ENCODE results near the gene NDUFA13.

The NDUFA13 gene

DNA sequence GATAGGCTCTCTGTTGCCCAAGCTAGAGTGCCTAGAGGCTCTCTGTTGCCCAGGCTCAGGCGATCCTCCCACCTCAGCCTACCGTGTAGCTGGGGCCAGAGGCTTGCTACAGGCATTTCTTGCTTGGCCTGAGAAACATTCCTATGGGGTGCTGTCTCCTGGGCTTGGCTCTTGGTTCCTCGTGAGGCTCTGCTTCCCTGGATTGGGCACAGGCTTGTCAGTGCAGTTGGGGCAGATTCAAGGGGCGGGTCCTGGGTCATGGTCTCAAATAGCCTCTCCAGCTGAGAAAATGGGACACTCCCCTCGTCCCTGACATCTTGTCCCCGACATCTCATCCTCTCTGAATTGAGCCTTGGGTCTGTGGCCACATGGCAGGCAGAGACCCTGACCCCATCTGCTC is 5.6 kb upstream of the NDUFA13 start:
- no peak for DNase-seq (ENCODE audit: low spot score)

DNA sequence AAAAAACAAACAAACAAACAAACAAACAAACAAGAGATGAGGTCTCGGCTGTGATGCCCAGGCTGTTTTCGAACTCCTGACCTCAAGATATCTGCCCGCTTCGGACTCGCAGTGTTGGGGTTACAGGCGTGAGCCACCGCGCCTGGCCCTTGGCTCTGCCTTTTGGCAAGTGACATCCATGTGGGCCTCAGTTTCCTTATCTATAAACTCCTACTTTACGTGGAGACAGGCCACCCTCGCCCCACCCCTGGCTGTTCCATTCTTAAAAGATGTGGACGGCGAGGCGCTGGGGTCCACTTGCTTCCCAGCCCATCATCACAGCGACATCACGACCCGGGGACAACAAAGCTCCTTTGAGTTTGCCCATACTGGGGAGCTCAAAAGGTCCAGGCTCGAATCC is 2.3 kb upstream of the NDUFA13 start:
- DNase-seq (ENCODE audit: low spot score), result no peak

DNA sequence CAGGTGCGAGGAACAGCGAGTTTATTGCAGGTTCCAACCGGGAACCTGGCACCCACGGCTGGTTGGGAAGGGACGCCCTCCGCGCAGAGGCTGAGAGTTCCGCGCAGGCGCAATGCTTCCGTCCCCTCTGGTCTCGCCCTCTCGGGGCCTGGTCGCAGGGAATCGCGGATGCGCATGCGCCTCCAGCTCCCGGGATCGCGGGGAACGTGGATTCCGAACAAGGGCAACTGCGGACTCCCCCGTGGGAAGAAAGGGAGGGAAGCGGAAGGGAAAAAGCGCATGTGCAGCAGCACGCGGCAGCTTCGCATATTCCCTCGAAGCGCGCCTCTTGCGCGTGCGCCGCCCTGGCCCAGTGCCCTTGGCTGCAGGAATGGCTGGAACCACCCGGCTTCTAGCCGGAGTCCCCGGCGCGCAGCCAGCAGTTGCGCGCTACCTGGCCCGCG is 1.8 kb upstream of the NDUFA13 start:
- DNase-seq (ENCODE audit: low spot score), result no peak

DNA sequence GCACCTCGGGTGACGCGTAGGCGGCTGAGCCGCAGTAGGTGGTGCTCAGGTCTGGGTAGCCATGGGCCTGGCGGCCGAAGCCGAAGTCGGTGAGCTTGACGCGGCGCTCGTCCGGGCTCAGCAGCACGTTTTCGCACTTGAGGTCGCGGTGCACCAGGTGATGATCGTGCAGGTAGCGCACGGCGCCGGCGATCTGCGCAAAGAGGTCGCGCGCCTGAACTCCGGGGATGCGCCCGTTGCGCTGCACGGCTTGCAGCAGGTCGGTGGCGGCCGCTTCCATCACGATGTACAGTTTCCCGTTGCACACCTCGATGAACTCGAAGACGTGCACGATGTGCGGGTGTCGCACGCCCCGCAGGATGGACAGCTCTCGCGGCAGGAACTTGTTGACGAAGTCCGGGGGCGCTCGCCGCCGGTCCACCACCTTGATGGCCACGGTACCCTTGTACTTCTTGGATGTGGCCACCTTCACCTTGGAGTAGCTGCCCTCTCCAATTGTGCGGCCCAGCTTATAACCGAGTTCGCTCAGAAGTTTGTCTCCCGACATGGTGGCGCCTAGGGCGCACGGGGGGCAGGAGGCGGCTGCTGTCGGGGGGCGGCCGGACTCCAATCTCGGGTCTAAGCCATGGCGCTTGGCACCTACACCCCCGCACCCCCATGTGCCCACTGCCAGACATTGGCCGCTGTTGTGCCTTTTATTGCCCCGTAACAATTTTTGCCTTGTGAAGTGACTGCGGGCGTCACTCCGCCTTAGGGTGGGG is 964 bp upstream of the NDUFA13 start, which contains the start of gene TSSK6:
TSS of gene TSSK6 (minus strand) at position 668 of the 761 bp plus-strand sequence. CDS start at position 547, 121 bp downstream.
- no peak for DNase-seq (ENCODE audit: low spot score)

DNA sequence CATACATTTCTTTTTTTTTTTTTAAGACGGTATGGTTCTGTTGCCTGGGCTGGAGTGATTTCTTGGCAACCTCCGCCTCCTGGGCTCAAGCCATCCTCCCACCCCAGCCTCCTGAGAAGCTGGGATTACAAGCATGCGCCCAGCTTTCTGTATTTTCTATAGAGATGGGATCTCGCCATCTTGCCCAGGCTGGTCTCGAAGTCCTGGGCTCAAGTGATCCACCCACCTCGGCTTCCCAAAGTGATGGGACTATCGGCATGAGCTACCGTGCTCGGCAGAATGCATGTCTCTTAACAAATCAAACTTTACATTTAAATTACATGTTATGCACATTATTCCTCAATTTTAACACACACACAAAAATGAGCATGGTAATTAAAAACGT is 1.2 kb downstream of the NDUFA13 start:
- no peak for DNase-seq (ENCODE audit: low spot score)

DNA sequence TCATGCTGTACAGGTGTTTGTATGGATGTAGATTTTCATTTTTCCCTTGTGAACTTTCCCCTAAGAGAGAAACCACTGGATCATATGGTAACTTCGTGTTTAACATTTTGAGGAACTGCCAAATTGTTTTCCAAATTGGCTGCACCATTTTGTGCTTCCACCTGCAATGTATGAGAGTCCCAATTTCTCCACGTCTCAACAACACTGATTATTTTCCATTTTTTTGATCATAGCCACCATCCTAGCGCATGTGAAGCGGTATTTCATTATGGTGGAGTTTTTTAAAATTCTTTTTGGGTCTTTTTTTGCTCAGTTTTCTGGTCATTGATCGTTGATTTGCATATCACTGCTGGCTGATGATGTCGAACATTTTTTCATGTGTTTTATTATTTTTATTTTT is 5.0 kb downstream of the NDUFA13 start:
- DNase-seq (ENCODE audit: low spot score), result no peak

DNA sequence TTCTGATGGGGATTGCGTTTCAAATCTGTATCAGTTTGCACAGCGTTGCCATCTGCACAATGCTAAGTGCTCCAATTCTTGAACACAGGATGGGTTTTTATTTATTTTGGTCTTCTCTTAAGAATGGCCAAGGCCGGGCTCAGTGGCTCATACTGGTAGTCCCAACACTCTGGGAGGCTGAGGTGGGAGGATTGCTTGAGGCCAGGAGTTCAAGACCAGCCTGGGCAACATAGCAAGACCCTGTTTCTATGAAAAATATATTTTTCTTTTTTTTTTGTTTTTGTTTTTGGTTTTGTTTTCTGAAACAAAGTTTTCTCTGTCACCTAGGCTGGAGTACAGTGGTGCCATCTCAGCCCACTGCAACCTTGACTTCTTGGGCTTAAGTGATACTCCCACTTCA is 7.2 kb downstream of the NDUFA13 start:
- no peak for DNase-seq (ENCODE audit: low spot score)

DNA sequence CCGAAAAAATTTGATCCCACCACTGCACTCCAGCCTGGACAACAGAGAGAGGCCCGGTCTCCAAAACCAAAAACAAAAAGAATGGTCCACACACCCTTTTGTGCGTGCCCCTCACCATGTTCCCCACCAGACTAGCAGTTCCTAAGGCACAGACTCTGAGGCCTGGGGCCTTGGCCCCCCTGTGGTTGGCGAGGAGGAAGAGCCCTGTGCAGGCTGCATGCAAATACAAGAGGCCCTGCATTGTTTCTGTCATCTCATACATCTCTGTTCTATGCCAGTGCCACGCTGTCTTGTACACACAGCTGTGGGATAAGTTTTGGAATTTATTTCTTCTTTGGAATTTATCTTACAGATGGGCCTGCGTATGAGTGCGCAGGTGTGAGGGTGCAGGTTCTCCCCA is 8.0 kb downstream of the NDUFA13 start:
- DNase-seq (ENCODE audit: low spot score), result no peak

DNA sequence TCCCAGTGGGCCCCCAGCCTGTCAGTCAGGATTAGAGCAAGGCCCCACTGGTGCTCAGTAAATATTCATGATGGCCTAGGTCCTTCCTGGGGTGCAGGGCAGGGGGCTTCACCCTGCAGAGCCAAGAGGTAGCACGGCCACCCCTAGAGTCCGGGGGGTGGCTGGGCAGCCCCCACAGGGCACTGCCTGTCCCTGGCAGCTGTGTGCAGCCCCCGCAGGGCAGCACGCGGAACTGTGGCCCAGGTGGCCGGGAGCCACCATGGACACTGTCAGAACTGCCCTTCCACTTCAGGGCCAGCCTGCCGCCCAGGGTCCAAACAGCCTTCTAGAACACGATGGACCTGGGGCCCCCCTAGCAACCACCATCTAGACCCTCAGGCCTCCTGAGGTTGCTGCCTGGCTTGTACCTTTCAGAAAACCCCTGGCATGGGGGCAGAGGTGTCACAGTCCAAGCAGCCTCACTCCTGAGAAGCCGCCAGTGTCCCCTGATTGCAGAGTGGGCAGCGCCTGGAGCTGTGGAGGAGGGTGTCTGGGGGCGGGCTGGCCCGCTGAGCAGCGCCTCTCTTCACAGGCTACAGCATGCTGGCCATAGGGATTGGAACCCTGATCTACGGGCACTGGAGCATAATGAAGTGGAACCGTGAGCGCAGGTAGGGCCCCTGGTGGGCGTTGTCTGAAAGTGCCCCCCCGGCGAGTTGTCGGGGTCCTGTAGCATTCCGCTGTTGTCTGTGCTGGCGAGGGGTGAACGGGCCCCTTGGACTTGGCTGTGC is 9.8 kb downstream of the NDUFA13 start:
- no peak for DNase-seq (ENCODE audit: low spot score)

DNA sequence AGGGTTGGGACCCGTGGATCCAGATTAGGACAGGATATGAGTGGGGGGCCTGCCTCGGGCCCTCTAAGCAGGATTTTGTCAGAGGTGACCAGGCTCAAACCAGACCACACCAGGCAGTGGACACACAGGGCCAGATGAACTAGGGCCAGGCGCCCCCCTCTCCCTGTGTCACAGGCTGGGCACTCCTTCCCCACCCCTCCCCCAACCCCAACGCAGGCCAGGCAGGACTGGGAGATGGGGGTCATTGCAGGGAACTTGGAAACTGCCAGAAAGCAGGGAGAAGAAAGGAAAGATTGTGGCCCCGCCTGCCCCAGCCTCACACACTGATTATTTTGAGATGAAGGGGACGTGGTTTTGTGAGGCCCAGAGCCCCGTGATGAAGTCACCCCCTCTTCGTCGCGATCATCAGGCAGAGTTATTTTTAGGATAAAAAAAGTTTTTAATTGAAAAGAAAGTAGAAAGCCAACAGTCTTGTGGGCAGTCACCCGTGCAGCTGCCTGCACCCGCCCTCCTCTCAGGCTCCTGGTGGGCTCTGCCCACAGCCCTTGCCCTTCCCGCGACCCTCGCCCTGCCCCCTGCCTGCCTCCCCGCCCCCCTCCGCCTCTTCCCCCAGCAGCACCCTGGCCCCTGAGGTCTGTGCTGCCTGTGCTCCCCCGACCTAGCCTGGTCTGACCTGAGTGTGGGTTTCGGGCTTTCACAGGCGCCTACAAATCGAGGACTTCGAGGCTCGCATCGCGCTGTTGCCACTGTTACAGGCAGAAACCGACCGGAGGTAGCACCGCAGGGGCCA is 10.8 kb downstream of the NDUFA13 start:
- DNase-seq (ENCODE audit: low spot score), result no peak

DNA sequence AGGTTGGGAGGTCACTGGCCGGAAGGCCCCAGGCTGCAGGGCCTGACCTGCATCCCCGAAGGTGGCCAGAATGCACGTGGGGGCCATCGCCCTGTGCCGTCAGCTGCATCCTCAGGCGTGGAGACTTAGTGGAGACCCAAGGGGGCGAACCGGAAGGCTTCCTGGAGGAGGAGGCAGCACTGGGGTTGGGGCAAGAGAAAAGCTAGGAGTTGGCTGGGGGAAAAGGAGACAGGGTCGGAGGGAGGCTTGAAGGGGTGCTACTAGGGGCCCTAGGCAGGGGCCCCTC is 11.3 kb downstream of the NDUFA13 start:
- DNase-seq (ENCODE audit: low spot score), result no peak

DNA sequence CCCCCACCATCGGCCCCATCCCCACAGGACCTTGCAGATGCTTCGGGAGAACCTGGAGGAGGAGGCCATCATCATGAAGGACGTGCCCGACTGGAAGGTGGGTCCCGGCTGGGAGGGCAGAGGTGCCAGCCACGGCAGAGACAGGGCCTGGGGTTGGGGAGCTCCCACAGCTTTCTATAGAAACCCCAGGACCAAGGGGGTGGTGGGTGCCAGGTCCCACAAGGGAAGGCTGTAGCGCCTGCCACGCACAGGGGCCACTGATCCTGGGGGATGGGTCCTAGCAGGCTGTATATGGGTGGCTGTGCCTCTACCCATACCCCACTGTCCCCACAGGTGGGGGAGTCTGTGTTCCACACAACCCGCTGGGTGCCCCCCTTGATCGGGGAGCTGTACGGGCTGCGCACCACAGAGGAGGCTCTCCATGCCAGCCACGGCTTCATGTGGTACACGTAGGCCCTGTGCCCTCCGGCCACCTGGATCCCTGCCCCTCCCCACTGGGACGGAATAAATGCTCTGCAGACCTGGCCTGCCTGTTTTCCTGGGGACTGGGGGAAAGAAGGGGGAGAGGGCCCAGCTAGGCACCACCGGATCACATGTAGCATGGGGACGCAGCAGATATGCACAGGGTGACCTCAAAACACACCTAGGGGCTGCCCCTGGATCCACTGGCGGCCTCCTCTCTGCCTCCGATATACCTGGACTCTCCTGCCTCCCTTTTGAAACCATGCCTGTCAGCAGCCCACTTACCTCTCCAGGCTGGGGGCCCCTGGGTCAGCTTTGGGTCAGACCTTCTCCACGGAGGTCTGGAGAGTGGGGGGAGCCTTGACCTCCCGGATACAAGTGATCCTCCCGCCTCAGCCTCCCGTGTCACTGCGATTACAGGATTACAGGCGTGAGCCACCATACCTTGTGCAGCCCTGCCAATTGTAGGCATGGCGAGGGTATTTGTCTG is 11.9 kb downstream of the NDUFA13 start:
- no peak for DNase-seq (ENCODE audit: low spot score)

DNA sequence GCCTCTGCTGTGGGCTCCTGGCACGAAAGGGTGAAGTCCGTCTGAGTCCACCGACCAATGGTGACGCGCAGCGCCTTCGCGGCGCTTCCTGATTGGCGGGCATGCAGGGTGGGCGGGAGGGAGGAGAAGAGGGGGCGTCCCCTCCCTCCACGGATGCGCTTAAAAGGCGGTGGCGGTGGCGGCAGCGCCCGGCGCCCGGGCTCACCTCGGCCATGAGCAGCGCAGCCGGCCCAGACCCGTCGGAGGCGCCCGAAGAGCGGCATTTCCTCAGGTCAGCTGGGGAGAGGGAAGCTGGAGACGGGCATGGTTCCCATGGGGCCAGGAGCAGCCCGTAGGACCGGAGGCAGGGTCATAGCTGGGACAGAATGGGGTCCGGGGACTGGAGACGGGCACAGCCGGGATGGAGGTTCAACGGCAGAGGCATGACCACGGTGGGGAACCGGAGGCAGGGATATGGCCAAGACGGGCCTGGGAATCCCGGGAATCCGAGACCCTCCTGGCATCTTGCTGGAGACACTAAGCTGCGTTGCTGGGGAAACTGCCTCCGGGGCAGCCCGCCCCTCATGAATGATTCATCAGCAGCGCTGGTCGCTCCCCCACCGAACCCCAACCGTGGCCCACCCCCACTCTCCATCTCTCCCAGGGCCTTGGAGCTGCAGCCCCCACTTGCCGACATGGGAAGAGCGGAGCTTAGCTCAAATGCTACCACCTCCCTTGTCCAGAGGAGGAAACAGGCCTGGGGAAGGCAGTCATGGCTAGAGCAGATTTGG is 12.9 kb downstream of the NDUFA13 start, which contains the start of gene YJEFN3:
TSS of gene YJEFN3 (plus strand) at position 191 of the 770 bp plus-strand sequence. CDS start at position 213, 22 bp downstream.
- DNase-seq (ENCODE audit: low spot score), result no peak

DNA sequence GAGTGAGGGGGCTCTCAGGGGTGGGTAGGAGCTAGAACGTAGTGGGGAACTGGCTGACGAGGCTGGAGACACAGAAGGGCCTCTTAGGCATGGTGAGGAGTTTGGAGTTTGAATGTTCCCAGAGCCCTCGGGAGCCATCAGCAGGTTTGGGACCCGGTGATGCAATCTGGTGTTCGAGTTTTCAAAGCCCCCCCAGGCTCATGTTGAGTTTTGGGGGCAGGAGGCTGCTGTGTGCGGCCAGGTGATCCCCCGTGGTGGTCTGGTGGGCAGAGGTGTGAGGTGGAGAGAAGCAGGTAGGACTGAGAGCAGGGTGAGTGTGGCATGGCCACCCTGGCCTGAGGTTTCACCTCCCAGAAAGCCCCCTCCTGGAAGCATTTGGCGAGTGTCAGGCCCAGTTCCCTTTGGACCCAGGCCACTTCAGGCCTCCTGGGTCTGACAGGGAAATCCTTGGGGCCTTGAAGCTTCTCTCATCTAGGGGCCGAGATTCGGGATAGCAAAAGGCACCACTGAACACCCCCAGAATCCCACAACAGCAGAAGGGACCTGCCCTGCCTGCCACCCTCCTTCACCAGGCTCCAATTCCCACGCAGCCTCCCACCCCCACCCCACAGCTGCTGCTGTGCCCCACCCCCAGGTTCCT is 13.9 kb downstream of the NDUFA13 start:
- DNase-seq (ENCODE audit: low spot score), result no peak

DNA sequence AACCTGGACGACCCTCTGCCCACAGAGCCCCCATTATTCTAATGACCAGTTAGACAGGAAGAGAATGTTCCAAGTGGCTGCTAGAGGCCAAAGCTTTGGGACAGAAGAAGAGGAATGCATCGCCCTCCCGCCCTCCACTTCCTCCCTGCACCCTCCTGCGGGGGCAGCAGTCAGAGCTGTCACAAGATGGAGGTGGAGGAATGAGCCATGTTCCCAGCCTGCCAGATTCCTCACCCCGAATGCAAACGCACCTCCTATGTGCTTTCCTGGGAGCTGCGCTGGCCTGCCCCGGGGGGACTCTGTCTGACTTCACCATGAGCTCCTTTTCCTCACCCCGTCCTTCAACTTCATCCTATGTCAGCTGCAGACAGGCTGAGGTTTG is 14.4 kb downstream of the NDUFA13 start:
- no peak for DNase-seq (ENCODE audit: low spot score)

DNA sequence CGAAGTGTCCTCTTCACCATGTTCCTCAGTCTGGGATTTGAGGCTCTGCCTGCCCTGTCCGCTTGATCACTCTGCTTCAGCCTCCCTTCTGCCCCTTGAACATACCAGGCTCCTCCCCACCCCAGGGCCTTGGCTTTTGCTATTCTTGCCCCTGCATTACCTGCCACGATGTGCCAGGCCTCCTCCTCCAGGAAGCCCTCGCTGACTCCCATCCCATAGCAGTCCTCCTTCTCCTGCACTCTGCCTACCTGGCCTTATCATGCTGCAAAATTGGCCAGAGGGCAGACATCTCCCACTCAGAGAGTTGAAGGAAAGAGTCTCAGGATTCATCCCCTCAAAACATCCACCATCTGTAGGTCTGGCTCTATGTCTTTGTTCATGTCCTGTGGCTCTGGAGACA is 14.9 kb downstream of the NDUFA13 start:
- no peak for DNase-seq (ENCODE audit: low spot score)

DNA sequence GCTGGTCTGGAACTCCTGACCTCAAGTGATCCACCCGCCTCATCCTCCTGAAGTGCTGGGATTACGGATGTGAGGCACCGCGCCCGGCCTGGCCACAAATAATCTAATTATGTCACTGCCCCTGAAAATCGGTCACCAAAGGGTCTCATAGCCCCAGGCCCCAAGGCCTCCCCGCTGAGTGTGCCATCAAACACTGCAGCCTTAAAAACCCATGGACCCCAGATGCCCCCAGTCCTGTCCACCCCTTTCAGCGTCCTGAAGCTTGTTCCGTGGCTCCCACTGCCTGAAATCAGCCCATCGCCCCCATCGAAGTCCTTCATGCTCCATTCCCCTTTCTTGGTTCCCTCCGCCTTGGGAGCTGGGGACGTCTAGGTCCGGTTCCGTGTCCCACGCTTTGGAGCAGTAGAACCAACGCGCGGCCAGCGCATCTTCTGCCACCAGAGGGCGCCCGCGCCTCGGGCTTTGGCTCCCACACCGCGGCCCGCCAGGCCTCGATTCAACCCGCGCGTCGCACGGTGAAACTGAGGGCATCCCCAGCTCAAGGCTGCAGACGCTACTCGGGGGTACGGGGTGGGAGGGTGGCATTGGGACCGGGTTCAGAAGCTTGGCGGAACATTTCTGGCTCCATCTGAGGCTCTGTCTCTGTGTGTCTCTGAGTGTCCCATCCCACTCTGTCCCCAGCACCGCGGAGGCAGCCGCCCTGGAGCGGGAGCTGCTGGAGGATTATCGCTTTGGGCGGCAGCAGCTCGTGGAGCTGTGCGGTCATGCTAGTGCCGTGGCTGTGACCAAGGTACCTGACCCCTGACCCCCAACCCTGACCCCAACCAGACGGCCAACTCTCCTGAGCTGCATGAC is 16.2 kb downstream of the NDUFA13 start:
- peak; percentile 95 for DNase-seq (ENCODE audit: low spot score)

DNA sequence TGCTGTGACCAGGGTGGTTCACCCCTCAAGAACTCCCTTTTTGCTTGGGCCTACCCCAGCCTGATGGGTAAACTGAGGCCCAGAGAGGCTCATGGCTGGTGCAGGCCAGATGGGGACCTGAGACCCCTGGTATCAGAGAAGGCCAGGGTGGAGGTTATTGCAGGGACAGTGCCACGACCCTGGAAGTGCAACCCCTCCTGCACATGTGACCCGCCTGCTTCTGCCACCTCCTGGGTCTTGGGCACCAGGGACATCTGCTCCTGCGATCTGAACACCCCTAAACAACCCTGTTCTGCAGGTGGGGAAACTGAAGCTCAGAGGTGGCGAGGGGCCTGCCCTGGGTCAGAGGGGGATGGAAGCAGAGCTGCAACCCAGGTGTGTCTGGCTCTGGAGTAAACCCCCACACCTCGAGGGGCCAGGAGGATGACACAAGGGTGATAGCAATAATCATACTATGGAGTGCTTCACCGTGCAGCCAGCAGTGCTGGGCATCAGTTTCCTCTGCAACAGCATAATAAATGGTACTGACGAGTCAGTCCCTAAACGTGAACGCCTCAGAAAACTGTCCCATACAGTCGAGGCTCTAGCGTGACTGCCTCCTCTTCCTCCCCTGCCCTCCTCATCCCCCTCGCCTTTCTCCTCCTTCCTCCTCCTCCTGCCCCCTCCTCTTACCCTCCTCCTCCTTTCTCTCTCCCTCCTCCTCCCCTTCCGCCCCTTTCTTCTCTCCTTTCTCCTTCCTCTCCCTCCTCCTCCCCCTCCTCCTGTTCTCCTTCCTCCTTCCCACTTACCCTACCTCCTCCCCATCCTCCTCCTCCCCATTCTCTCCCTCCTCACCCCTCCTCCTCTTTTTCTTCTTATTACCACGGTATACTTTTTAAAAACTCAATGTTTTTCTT is 17.0 kb downstream of the NDUFA13 start:
- no peak for DNase-seq (ENCODE audit: low spot score)
